PC-9 (cell line): ENCODE results near the gene TBC1D9B. TPM values are rescaled to one million over a fixed set of nuclear protein-coding genes. Genes with fewer than 3 reads are reported as not detected.

Experiments
- BruUV-seq: library from RNA; stranded (reverse); fragments of 400-500 nt; replicated peaks from 2 replicates; lab custom pipeline; 2021; lab: Mats Ljungman, UMichigan
- CTCF ChIA-PET: fragments of 300-600 bp; sonication (Branson Sonifier 250); formaldehyde crosslinking; loops from one replicate; lab custom pipeline; 2022; ENCODE audit warnings: antibody characterized with exemption; lab: Charles Lee
- POLR2A ChIA-PET: fragments of 300-600 bp; sonication (Branson Sonifier 250); formaldehyde crosslinking; loops from one replicate; lab custom pipeline; 2022; ENCODE audit warnings: antibody characterized with exemption; ENCODE audit not compliant: unreplicated experiment; lab: Charles Lee
- DNase-seq, 2 experiments: peaks; one replicate each; pipeline versions ENCODE4 v3.0.0 to v3.0.0-alpha.2; 2015 to 2022; ENCODE audit warnings: mixed read lengths in 1 of 2
- H2AFZ ChIP-seq: fragments of 200-600 bp; sonication (generic); 2 replicates; pipeline ENCODE4 v1.8.1; 2017; ENCODE audit warnings: antibody characterized with exemption
- H3F3A ChIP-seq: fragments of 200-600 bp; sonication (generic); 2 replicates; pipeline ENCODE4 v1.8.1; 2017; ENCODE audit warnings: antibody characterized with exemption, mild to moderate bottlenecking, low read depth; ENCODE audit not compliant: insufficient read depth
- H3K27ac ChIP-seq: fragments of 200-600 bp; sonication (generic); 2 replicates; pipeline ENCODE4 v1.6.1; 2016; ENCODE audit warnings: mixed run types
- H3K27me3 ChIP-seq: fragments of 200-600 bp; sonication (generic); 2 replicates; pipeline ENCODE4 v1.6.1; 2016; ENCODE audit warnings: low read depth, mixed run types; ENCODE audit not compliant: insufficient read depth
- H3K36me3 ChIP-seq: fragments of 200-600 bp; sonication (generic); 2 replicates; pipeline ENCODE4 v1.6.1; 2016; ENCODE audit warnings: low read depth, mixed run types
- H3K4me1 ChIP-seq: fragments of 200-600 bp; sonication (generic); replicated peaks from 2 replicates; pipeline ENCODE4 v1.6.1; 2016; ENCODE audit warnings: mixed run types; ENCODE audit not compliant: insufficient read depth
- H3K4me2 ChIP-seq: fragments of 200-600 bp; sonication (generic); 2 replicates; pipeline ENCODE4 v1.6.1; 2017; ENCODE audit warnings: mixed run types
- H3K4me3 ChIP-seq: fragments of 200-600 bp; sonication (generic); 2 replicates; pipeline ENCODE4 v1.6.1; 2016; ENCODE audit warnings: mixed run types
- H3K79me2 ChIP-seq: fragments of 200-600 bp; sonication (generic); 2 replicates; pipeline ENCODE4 v1.6.1; 2017; ENCODE audit warnings: low read depth, mixed run types
- H3K9me2 ChIP-seq: fragments of 200-600 bp; sonication (generic); 2 replicates; pipeline ENCODE4 v1.8.1; 2017; ENCODE audit warnings: mild to moderate bottlenecking; ENCODE audit not compliant: insufficient read depth
- H3K9me3 ChIP-seq: fragments of 200-600 bp; sonication (generic); 2 replicates; pipeline ENCODE4 v1.8.1; 2016; ENCODE audit warnings: low read depth; ENCODE audit not compliant: insufficient read depth
- H4K20me1 ChIP-seq: fragments of 200-600 bp; sonication (generic); 2 replicates; pipeline ENCODE4 v1.8.1; 2017; ENCODE audit not compliant: insufficient read depth
- CTCF ChIP-seq: fragments of 200-600 bp; sonication (generic); conservative IDR thresholded peaks from 2 replicates; pipeline ENCODE4 v1.6.1; 2017; ENCODE audit warnings: mixed run types, antibody characterized with exemption, mild to moderate bottlenecking, moderate library complexity
- EZH2 ChIP-seq: fragments of 200-600 bp; sonication (generic); IDR thresholded peaks from 2 replicates; pipeline ENCODE4 v1.8.0; 2017; ENCODE audit warnings: antibody characterized with exemption, low read depth
- intact Hi-C: fragments of 100-400 bp; cut with micrococcal nuclease; formaldehyde crosslinking; loops from one replicate; pipeline ENCODE4 v1.10.0; 2022; ENCODE audit not compliant: unreplicated experiment
- total RNA-seq: library from RNA; stranded (reverse); gene quantifications from 2 replicates; pipeline ENCODE4 v1.2.3, GENCODE V29; 2021

TBC1D9B gene
- total RNA-seq, 1 experiment from 2014 or later = 118 TPM

- Histone ChIP-seq H3K79me2 (peaks cover 45% of the 10 kb centered on the region), H3K27me3 (no peaks in the 10 kb centered on the region), H3F3A (peaks cover 54% of the 10 kb centered on the region), H3K4me3 (peak overlapping the region; percentile 98; the same call in 1 of the 2 replicates), H3K36me3 (peaks cover 26% of the 10 kb centered on the region), H4K20me1 (peaks cover 28% of the 10 kb centered on the region), H3K4me2 (peak overlapping the region; percentile 100), H3K9me2 (no peaks in the 10 kb centered on the region), H3K9me3 (no peaks in the 10 kb centered on the region), H2AFZ (no peak overlapping the region), H3K27ac (peak overlapping the region; percentile 100), H3K4me1 (peaks cover 52% of the 10 kb centered on the region)
- intact Hi-C loops = loop anchor here (1.0 to 5.0 kb wide), 7 partner anchors 13 to 267 kb away; partner anchors contain the start of genes HNRNPH1, MAML1, MGAT4B and MRNIP
- POLR2A ChIA-PET = interaction anchor here (0.5 to 1.1 kb wide), 7 partner anchors 8 to 260 kb away, joined by 3 to 17 read pairs (median 8); partner anchors contain the start of gene MAML1
- DNase-seq = peak; percentile 92 to 98
- CTCF ChIA-PET = interaction anchor here (0.6 kb wide), 2 partner anchors 195 to 213 kb away, joined by 3 to 6 read pairs; no protein-coding TSS in a partner anchor
- BruUV-seq = no TSS peak
- TF ChIP-seq CTCF = no peak
Observed at GRCh38 chr5:179819296-179820126, 88.2 kb downstream of the TBC1D9B start.

GRCh38 chr5:179818746-179819295 lies 88.9 kb downstream of the TBC1D9B start:
- intact Hi-C loops = loop anchor here (1.0 to 5.0 kb wide), 7 partner anchors 13 to 267 kb away; partner anchors contain the start of genes HNRNPH1, MAML1, MGAT4B and MRNIP
- peaks cover 38% of the 10 kb centered on the region for H3K79me2 ChIP-seq
- H3K27ac ChIP-seq = peak overlapping the region; percentile 100
- H2AFZ ChIP-seq = 0 out of 2 replicates have a peak overlapping the region, but pooled peaks have one; percentile 64
- no TSS peak for BruUV-seq
- peak overlapping the region; percentile 98; the same call in 1 of the 2 replicates for H3K4me3 ChIP-seq
- H3K4me2 ChIP-seq = peak overlapping the region; percentile 100
- H3K9me2 ChIP-seq = no peaks in the 10 kb centered on the region
- no peaks in the 10 kb centered on the region for H3K27me3 ChIP-seq
- peaks cover 48% of the 10 kb centered on the region for H3F3A ChIP-seq
- peaks cover 45% of the 10 kb centered on the region for H3K4me1 ChIP-seq
- peak; percentile 95 to 98 for DNase-seq
- TF ChIP-seq EZH2 (no peak), CTCF (no peak)
- ChIA-PET CTCF (interaction anchor here (0.6 kb wide), 2 partner anchors 194 to 212 kb away, joined by 3 to 6 read pairs; no protein-coding TSS in a partner anchor), POLR2A (interaction anchor here (0.6 to 0.8 kb wide), 3 partner anchors 7 to 260 kb away, joined by 8 to 17 read pairs (median 10); no protein-coding TSS in a partner anchor)
- H3K9me3 ChIP-seq = no peaks in the 10 kb centered on the region
- H4K20me1 ChIP-seq = peaks cover 21% of the 10 kb centered on the region
- H3K36me3 ChIP-seq = peaks cover 19% of the 10 kb centered on the region
